IPS DF 6.9 (cell line): ENCODE data around the gene XRCC3.
"Not testable (repeated sequence)": the region's sequence is repeated elsewhere in the genome, so short reads cannot be mapped to it uniquely, and the experiment has no call there.

ENCODE experiments used
- DNase-seq: peaks from one replicate; pipeline ENCODE4 v3.0.0-alpha.2; 2013; ENCODE audit warnings: low read depth, low spot score
- H3K27ac ChIP-seq: one replicate; pipeline ENCODE4 v1.5.1; 2013; ENCODE audit warnings: low read length, control low read depth
- H3K27me3 ChIP-seq: 2 replicates; pipeline ENCODE4 v1.6.1; 2013; ENCODE audit warnings: mild to moderate bottlenecking, low read length; ENCODE audit not compliant: control insufficient read depth, insufficient read depth
- H3K36me3 ChIP-seq: 2 replicates; pipeline ENCODE4 v1.6.1; 2013; ENCODE audit warnings: low read length; ENCODE audit not compliant: control insufficient read depth, insufficient read depth
- H3K4me1 ChIP-seq: 2 replicates; pipeline ENCODE4 v1.6.1; 2013; ENCODE audit warnings: low read length; ENCODE audit not compliant: control insufficient read depth, insufficient read depth
- H3K4me3 ChIP-seq: 2 replicates; pipeline ENCODE4 v1.5.1; 2013; ENCODE audit warnings: mild to moderate bottlenecking, low read length
- H3K9me3 ChIP-seq: 2 replicates; pipeline ENCODE4 v1.6.1; 2013; ENCODE audit warnings: low read length, inconsistent platforms; ENCODE audit not compliant: control insufficient read depth, insufficient read depth
- WGBS: extraction: QIAGEN DNeasy Blood & Tissue Kit; methylation state at CpG from one replicate; pipeline ENCODE4 v1.1.7; 2013; ENCODE audit warnings: mixed read lengths, missing lambda C conversion rate; ENCODE audit not compliant: insufficient read length, insufficient coverage; 5-methylcytosine and 5-hydroxymethylcytosine counted together

The XRCC3 gene

DNA sequence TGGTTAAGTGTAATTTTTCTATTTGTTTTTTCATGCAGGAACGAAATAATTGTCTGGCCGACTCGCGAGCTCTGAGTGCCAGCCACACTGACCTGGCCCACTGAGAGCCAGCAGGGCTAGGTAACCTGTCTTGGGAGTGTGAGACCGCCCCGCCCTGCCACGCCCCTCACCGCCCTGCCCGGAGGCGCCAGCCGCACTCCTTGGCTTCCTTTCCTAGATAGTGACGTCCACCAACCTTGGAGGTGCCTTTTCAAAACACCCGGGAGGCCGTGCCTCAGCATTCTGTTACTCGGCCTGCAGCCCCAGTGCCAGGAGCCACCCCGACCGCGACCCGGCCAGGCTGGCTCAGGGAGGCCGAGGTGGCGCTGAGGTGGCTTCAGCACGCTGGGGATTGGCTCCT lies 21.7 kb downstream of the XRCC3 start:
- H3K27ac ChIP-seq: no peak overlapping the region
- H3K4me3 ChIP-seq: no peak overlapping the region
- H3K9me3 ChIP-seq: no peaks in the 10 kb centered on the region
- H3K27me3 ChIP-seq: no peaks in the 10 kb centered on the region
- H3K36me3 ChIP-seq: peaks cover 19% of the 10 kb centered on the region
- DNase-seq: no peak
- WGBS: no CpG with 5 or more reads among the region's 22 CpGs
- H3K4me1 ChIP-seq: no peaks in the 10 kb centered on the region

DNA sequence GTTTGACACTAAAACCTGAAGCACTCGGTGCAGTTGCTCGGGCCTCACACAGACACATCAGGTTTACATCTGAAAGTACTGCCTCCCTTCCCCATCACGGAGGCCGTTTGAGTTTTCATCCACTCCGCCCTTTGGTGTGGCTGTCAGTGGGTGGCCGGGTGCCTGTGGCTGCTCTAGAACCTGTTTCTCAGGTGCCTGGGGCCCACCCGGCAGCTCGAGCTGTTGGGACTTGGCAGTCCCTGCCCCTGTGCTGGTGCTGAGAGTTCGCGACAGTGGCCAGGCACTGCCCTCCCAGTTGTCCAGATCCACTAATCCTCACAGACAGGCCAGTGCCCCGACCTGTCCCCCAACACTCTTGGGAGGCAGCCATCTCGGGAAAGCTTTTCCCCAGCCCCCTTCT lies 22.4 kb downstream of the XRCC3 start:
- H3K27ac ChIP-seq: no peak overlapping the region
- H3K4me3 ChIP-seq: no peak overlapping the region
- no CpG with 5 or more reads among the region's 12 CpGs for WGBS
- H3K9me3 ChIP-seq: no peaks in the 10 kb centered on the region
- H3K4me1 ChIP-seq: no peaks in the 10 kb centered on the region
- DNase-seq: no peak
- peaks cover 16% of the 10 kb centered on the region for H3K36me3 ChIP-seq
- H3K27me3 ChIP-seq: no peaks in the 10 kb centered on the region

- WGBS: no CpG with 5 or more reads among the region's 17 CpGs
- Histone ChIP-seq H3K9me3 (no peaks in the 10 kb centered on the region), H3K27ac (no peak overlapping the region), H3K36me3 (peaks cover 11% of the 10 kb centered on the region), H3K4me3 (no peak overlapping the region), H3K4me1 (no peaks in the 10 kb centered on the region), H3K27me3 (no peaks in the 10 kb centered on the region)
- no peak for DNase-seq
These were observed 23.1 kb downstream of the XRCC3 start for GRCh38 chr14:103692159-103692558.

- H3K27me3 ChIP-seq, H3K9me3 ChIP-seq, H3K4me1 ChIP-seq, H3K4me3 ChIP-seq, DNase-seq, H3K27ac ChIP-seq: not testable (repeated sequence)
- no CpG with 5 or more reads among the region's 5 CpGs for WGBS
- peaks cover 14% of the 10 kb centered on the region for H3K36me3 ChIP-seq
These were observed 23.6 kb downstream of the XRCC3 start for GRCh38 chr14:103691655-103692054.

DNA sequence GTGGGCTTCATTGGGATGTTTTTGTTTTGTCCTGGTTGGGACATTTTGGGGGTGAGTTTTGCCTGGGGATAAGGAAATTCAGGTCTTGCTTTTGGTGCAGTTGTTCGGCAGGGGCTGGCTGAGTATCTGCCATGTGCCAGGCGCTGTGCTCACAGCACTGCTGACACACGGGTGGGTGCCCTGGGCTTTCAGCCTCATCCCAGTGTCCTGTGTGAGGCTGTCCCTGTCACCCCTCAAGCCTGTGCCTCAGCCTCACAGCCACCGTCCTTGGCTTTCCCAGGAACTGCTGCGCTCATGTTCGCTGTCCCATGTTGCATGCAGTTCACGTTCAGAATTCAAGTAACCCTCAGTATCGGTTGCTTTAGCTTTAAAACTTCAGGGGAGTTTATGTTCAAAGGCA lies 24.9 kb downstream of the XRCC3 start:
- Histone ChIP-seq H3K27me3 (no peaks in the 10 kb centered on the region), H3K9me3 (no peaks in the 10 kb centered on the region), H3K4me3 (no peak overlapping the region), H3K36me3 (peaks cover 14% of the 10 kb centered on the region), H3K27ac (no peak overlapping the region), H3K4me1 (no peaks in the 10 kb centered on the region)
- no peak for DNase-seq
- WGBS: no CpG with 5 or more reads among the region's 8 CpGs

DNA sequence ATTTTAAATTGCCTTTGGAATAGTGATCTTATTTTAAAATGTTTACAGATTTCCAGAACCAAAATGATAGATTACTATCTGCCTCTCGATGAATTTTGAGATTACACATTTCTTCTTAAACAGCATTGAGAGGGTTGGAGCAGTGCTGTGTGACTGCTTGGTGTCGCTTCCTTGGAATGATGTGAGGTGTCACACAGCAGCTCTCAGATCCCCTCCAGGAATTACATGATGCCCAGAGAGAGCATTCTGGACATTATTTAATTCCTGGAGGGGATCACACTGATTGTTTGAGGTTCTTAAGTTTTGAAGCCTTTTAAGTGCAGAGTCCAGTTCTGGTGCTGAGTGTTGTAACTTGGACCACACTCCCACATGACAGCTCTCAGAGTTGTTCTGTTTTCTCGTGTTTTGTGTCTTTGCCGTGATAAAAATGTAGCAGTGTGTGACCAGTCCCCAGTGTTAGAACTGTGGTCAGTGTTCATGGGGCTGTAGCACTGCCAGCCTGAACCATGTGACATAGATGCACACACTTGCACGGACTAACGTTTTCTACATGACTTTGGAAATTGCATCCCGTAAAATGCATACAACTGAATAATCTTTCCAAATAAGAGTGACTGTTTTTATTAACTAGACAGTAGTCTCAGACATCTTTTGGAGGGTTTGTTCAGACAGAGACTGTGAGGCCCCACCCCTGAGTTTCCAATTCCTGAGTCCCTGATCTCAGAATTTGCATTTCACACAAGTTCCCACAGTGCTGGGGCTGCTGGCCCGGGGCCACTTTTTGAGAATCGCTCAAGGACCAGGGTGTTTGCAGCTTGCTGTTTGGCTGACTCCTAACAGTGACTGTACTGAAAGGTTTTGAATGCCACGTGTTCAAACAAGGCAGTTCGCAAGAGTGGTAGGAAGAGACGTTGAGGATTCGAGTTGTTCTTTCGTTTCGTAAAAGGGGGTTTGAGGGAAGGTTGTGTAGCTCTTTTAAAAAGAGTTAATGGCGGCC lies 26.0 kb downstream of the XRCC3 start:
- Histone ChIP-seq H3K27ac (no peak overlapping the region), H3K36me3 (0 out of 2 replicates have a peak, but pooled peaks cover 9% of the 10 kb centered on the region), H3K9me3 (no peaks in the 10 kb centered on the region), H3K4me1 (no peaks in the 10 kb centered on the region), H3K27me3 (no peaks in the 10 kb centered on the region), H3K4me3 (no peak overlapping the region)
- WGBS: 100% methylated on average over 4 of the region's 16 CpGs
- DNase-seq: no peak

DNA sequence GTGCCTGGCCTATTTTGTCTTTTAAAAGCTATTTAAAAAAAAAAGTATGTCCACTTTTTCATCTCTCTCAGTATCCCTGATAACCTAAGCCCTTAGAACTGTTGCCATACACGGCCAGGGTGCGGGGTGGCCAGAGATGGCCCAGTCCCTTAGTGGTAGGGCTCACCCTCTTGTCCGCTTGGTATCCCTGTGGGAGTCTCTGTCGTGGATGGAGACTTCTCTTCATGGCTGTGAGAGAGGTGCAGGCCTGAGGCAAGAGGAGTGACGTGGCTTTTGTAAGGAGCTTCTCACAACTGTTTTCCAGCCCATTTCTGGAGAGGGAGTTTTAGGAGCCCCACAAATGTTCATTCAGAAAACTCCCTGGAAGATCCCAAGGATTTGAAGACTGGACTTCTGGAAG lies 26.8 kb downstream of the XRCC3 start:
- H3K9me3 ChIP-seq: no peaks in the 10 kb centered on the region
- DNase-seq: no peak
- H3K27me3 ChIP-seq: no peaks in the 10 kb centered on the region
- no peaks in the 10 kb centered on the region for H3K4me1 ChIP-seq
- H3K27ac ChIP-seq: no peak overlapping the region
- H3K36me3 ChIP-seq: 0 out of 2 replicates have a peak, but pooled peaks cover 6% of the 10 kb centered on the region
- no CpG with 5 or more reads among the region's 5 CpGs for WGBS
- H3K4me3 ChIP-seq: no peak overlapping the region

- Histone ChIP-seq H3K9me3 (no peaks in the 10 kb centered on the region), H3K27me3 (no peaks in the 10 kb centered on the region), H3K4me1 (no peaks in the 10 kb centered on the region), H3K36me3 (0 out of 2 replicates have a peak, but pooled peaks cover 7% of the 10 kb centered on the region), H3K4me3 (no peak overlapping the region), H3K27ac (no peak overlapping the region)
- DNase-seq: no peak
- no CpG with 5 or more reads among the region's 4 CpGs for WGBS
These were observed 27.5 kb downstream of the XRCC3 start for GRCh38 chr14:103687712-103688111.

DNA sequence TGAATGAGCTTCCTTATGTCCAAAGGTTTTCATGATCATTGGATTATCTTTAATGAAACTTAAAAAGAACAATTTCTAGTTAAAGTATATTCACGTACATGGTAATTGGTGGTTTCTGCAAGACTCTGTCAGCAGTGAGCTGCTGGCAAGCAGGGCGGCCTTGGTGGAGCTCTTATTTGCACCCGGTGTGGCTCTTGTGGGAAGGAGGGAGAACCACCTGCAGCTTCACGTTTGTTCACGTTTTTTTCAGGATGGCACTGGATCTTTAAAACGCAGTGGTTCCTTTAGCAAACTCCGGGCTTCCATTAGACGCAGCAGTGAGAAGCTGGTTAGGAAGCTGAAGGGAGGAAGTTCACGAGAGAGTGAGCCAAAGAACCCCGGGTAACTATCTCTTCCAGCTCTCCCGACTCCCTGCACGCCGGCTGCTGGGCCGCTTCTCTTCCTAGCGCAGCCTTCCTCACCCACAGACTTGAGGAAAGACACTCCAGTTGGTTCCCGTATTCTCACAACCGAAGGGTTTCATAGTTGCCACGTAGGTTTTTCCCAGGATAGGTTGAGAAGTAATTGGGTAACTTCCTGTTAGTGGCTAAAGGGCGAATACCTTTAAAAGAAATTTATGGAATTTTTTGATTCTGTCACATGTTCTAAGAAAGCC lies 28.3 kb downstream of the XRCC3 start:
- H3K4me1 ChIP-seq: no peaks in the 10 kb centered on the region
- DNase-seq: no peak
- 0 out of 2 replicates have a peak, but pooled peaks cover 7% of the 10 kb centered on the region for H3K36me3 ChIP-seq
- H3K9me3 ChIP-seq: no peaks in the 10 kb centered on the region
- no peak overlapping the region for H3K4me3 ChIP-seq
- no CpG with 5 or more reads among the region's 19 CpGs for WGBS
- H3K27ac ChIP-seq: no peak overlapping the region
- H3K27me3 ChIP-seq: no peaks in the 10 kb centered on the region

DNA sequence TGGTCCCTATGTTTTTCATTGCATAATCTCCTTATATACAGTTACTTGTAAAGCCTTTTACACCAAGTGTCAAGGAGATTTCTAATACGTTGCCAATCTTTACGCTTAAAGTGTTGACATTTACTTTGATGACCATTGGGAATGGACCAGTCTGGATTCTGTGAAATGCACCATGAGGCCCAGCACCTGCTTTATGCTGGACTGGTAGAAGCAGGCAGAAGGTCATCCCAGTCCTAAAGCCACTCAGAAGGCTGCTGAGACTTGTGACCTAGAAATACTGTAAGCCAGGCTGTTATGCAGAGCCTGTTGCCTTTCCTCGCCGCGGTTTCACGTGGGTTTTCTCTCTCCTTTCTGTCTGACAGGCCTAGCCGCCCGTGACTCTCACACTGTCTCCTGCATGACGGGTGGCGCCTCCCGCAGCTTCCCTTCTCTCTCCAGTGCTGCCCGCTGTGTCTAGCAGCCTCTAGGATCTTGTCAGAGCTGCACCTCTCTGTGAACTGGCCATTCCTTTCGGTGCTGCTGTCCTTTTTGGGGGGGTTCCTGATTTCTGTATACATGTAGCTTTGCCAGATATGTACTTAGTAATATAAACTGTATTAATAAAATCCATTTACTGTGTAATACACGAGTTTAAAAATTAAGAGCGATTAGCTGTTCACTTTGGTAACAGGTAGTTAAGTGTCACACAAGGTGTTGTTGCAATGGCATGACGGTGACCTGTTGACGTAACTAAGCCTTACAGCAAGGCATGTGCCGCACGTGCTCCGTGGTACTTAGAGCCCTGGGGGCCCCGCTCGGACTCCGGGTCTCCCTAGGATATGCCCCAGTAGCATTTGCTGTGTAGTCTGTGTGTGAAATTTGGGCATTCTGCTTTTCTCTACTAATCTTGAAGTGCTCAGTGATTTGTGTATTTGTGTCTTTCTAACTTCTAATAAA lies 29.7 kb downstream of the XRCC3 start:
- Histone ChIP-seq H3K36me3 (peaks cover 14% of the 10 kb centered on the region), H3K4me1 (no peaks in the 10 kb centered on the region), H3K27me3 (no peaks in the 10 kb centered on the region), H3K9me3 (no peaks in the 10 kb centered on the region), H3K27ac (no peak overlapping the region), H3K4me3 (no peak overlapping the region)
- no peak for DNase-seq
- no CpG with 5 or more reads among the region's 23 CpGs for WGBS
